ENCODE data around the gene PLA1A. TPM values are rescaled to one million over a fixed set of nuclear protein-coding genes. Genes with fewer than 3 reads are reported as not detected.

PLA1A gene
- total RNA-seq, 1 experiment from 2014 or later = 0.75 TPM

DNA sequence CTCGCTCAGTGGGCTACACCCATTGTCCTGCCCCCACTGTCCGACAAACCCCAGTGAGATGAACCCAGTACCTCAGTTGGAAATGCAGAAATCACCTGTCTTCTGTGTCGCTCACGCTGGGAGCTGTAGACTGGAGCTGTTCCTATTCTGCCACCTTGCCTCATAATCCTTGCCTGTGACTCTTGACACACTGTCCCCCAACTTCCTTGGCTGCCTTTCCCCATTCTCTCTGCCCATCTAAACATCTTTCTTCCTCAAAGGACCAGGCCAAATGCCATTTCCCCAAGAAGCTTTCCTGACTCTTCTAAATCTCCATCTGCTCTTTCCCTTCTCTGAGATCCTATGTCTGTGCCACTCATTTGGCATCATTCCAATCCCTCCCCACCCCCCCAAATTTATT is 28.5 kb upstream of the PLA1A start:
- no peaks in the 10 kb centered on the region for H3K4me1 ChIP-seq
- Mint-ChIP-seq H3K27me3 (ENCODE audit: insufficient read depth, unreplicated experiment) (peaks cover 10% of the 10 kb centered on the region), H3K36me3 (ENCODE audit: insufficient read depth, unreplicated experiment) (no peaks in the 10 kb centered on the region), H3K27ac (ENCODE audit: unreplicated experiment) (no peak overlapping the region), H3K9me3 (ENCODE audit: unreplicated experiment) (no peaks in the 10 kb centered on the region), H3K4me1 (ENCODE audit: low read depth, unreplicated experiment) (no peaks in the 10 kb centered on the region), H3K4me3 (ENCODE audit: unreplicated experiment) (no peak overlapping the region)
- ChIA-PET POLR2A (no interaction called here), CTCF (no interaction called here)
- H3K36me3 ChIP-seq (ENCODE audit: control insufficient read depth, insufficient read depth, low read length) = no peaks in the 10 kb centered on the region
- intact Hi-C loops (cut with micrococcal nuclease; ENCODE audit: unreplicated experiment) = no loop called here
- DNase-seq = no peak
- H3K27me3 ChIP-seq (replicated peaks; ENCODE audit: control insufficient read depth, insufficient read depth, low read length) = no peaks in the 10 kb centered on the region
- H3K4me3 ChIP-seq (ENCODE audit: low read depth, low read length) = no peak overlapping the region
- TF ChIP-seq, protein P1, sequence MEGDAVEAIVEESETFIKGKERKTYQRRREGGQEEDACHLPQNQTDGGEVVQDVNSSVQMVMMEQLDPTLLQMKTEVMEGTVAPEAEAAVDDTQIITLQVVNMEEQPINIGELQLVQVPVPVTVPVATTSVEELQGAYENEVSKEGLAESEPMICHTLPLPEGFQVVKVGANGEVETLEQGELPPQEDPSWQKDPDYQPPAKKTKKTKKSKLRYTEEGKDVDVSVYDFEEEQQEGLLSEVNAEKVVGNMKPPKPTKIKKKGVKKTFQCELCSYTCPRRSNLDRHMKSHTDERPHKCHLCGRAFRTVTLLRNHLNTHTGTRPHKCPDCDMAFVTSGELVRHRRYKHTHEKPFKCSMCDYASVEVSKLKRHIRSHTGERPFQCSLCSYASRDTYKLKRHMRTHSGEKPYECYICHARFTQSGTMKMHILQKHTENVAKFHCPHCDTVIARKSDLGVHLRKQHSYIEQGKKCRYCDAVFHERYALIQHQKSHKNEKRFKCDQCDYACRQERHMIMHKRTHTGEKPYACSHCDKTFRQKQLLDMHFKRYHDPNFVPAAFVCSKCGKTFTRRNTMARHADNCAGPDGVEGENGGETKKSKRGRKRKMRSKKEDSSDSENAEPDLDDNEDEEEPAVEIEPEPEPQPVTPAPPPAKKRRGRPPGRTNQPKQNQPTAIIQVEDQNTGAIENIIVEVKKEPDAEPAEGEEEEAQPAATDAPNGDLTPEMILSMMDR (IDR thresholded peaks at IDR 0.05; ENCODE audit: insufficient read depth in 1 of 2, low read depth in 1 of 2, low read length in 1 of 2, severe bottlenecking in 1 of 2, unreplicated experiment in 1 of 2) = no peak
- no peaks in the 10 kb centered on the region for H3K9me3 ChIP-seq
- no TSS peak for BruUV-seq (replicated peaks)

DNA sequence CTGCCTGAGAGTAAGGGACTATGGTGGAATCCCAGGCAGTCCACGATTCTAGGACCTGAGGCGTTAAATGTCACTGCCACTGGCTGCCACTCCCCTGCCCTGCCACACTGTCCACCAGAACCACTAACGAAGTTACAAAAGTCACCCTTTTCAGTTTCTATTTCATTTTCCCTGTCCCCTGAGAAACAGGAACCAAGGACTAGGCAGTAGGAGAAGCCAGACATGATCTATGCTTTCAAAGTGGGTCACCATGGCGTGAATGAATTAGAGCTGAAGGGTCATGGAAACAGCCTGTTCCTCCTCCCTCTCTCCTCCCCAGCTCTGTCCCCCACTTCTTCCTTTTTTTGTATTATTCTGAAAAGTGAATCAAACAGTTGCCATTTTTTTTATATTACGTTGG is 27.5 kb upstream of the PLA1A start:
- Mint-ChIP-seq H3K4me1 (ENCODE audit: low read depth, unreplicated experiment) (no peaks in the 10 kb centered on the region), H3K27ac (ENCODE audit: unreplicated experiment) (no peak overlapping the region), H3K27me3 (ENCODE audit: insufficient read depth, unreplicated experiment) (peaks cover 10% of the 10 kb centered on the region), H3K36me3 (ENCODE audit: insufficient read depth, unreplicated experiment) (no peaks in the 10 kb centered on the region), H3K4me3 (ENCODE audit: unreplicated experiment) (no peak overlapping the region), H3K9me3 (ENCODE audit: unreplicated experiment) (no peaks in the 10 kb centered on the region)
- ChIA-PET POLR2A (no interaction called here), CTCF (no interaction called here)
- no TSS peak for BruUV-seq (replicated peaks)
- Histone ChIP-seq H3K27me3 (replicated peaks; ENCODE audit: control insufficient read depth, insufficient read depth, low read length) (no peaks in the 10 kb centered on the region), H3K4me3 (ENCODE audit: low read depth, low read length) (no peak overlapping the region), H3K36me3 (ENCODE audit: control insufficient read depth, insufficient read depth, low read length) (no peaks in the 10 kb centered on the region), H3K9me3 (no peaks in the 10 kb centered on the region), H3K4me1 (no peaks in the 10 kb centered on the region)
- intact Hi-C loops (cut with micrococcal nuclease; ENCODE audit: unreplicated experiment) = no loop called here
- TF ChIP-seq, protein P1 (IDR thresholded peaks at IDR 0.05; ENCODE audit: insufficient read depth in 1 of 2, low read depth in 1 of 2, low read length in 1 of 2, severe bottlenecking in 1 of 2, unreplicated experiment in 1 of 2) = no peak
- DNase-seq = no peak

DNA sequence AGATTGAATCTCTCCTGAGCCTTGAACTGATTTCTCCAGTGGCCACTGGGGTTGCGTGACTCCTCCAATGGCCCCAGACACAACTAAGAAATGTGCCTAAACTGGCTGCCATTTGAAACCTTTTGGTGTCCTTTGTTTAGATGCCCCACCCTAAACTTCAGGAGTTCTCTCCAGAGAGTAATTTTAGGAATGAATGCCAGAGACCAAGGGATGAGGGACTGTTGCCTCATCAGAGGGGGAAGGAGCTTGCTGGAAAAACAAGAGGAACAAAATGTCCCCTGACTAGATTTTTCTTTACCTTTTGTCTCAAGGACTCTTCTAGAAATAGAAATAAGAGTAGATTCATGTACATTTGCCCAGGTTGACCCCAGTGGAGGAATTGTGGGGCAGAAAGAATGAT is 26.5 kb upstream of the PLA1A start:
- no peaks in the 10 kb centered on the region for H3K27me3 ChIP-seq (replicated peaks; ENCODE audit: control insufficient read depth, insufficient read depth, low read length)
- Mint-ChIP-seq H3K9me3 (ENCODE audit: unreplicated experiment) (no peaks in the 10 kb centered on the region), H3K36me3 (ENCODE audit: insufficient read depth, unreplicated experiment) (no peaks in the 10 kb centered on the region), H3K4me3 (ENCODE audit: unreplicated experiment) (no peak overlapping the region), H3K27ac (ENCODE audit: unreplicated experiment) (no peak overlapping the region), H3K27me3 (ENCODE audit: insufficient read depth, unreplicated experiment) (peaks cover 4% of the 10 kb centered on the region), H3K4me1 (ENCODE audit: low read depth, unreplicated experiment) (no peaks in the 10 kb centered on the region)
- no peak for DNase-seq
- TF ChIP-seq, protein P1 (IDR thresholded peaks at IDR 0.05; ENCODE audit: insufficient read depth in 1 of 2, low read depth in 1 of 2, low read length in 1 of 2, severe bottlenecking in 1 of 2, unreplicated experiment in 1 of 2) = no peak
- no TSS peak for BruUV-seq (replicated peaks)
- H3K4me3 ChIP-seq (ENCODE audit: low read depth, low read length) = no peak overlapping the region
- intact Hi-C loops (cut with micrococcal nuclease; ENCODE audit: unreplicated experiment) = no loop called here
- H3K4me1 ChIP-seq = no peaks in the 10 kb centered on the region
- CTCF ChIA-PET = no interaction called here
- POLR2A ChIA-PET = no interaction called here
- no peaks in the 10 kb centered on the region for H3K9me3 ChIP-seq
- H3K36me3 ChIP-seq (ENCODE audit: control insufficient read depth, insufficient read depth, low read length) = no peaks in the 10 kb centered on the region

Data from Caco-2 (cell line).